Activated CD4-positive, CD25-positive, alpha-beta regulatory T cell treated with anti-CD3 and anti-CD28 coated beads, Interleukin-2, amount 50 U/mL, for 24 hours (primary cell): ENCODE results near the gene COMMD2.
A peak's percentile ranks its signal among the peaks of the same experiment; 100 is the strongest.

Source experiments
- ATAC-seq, 2 donors: fragments of 150-1000 bp; cut with Tn5 transposase; one replicate each; pipeline ENCODE4 v1.10.0; 2021; ENCODE audit warnings: mild to moderate bottlenecking in 1 of 2, moderate library complexity in 1 of 2

COMMD2 gene

GRCh38 chr3:149702691-149703441, 49.4 kb downstream of the COMMD2 start:
- ATAC-seq, result peak; percentile 8 to 24

DNA sequence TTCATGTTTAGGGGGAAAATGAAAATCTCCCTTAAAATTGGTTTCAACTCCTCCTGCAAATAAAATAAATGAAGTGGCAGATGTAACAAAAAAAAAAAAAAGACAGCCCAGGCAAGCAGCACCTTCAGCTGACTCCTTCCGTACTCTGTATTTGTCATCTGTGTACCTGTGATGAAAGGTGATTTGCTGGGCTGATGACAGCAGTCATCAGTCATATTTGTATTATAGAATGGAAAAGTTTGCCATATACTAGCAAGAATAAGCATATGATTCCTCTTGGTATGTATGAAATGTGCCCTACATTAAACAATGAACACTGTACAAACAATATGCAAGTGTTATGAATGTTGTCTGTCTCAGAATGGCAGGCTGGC, 50.3 kb downstream of the COMMD2 start:
- ATAC-seq, result peak; percentile 90

GRCh38 chr3:149701206-149701976, 50.9 kb downstream of the COMMD2 start:
- ATAC-seq, result peak; percentile 56 to 63
